Measurements from ENCODE around the gene TBX18.

DNA sequence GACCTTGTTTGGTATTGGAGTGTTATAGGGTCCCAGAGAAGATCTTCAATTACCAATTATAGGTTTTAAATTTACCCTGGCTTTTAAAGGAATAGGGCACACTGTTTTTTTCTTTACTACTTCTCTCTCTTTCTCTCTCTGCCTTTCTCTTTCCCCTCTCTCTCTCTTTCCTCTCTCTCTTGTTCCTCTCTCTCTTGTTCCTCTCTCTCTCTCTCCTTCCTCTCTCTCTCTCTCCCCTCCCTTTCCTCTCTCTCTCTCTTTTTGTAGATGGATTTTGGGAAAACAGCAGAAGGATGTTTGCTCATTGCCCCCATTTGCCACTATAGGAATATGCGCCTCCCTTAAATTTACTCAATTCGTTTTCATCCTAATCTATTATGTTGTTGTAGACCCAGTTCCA is 45.2 kb downstream of the TBX18 start:
- no peak for TF ChIP-seq ZNF785 (CRISPR knock-in tag; IDR thresholded peaks at IDR 0.05)
- TF ChIP-seq, protein P1, sequence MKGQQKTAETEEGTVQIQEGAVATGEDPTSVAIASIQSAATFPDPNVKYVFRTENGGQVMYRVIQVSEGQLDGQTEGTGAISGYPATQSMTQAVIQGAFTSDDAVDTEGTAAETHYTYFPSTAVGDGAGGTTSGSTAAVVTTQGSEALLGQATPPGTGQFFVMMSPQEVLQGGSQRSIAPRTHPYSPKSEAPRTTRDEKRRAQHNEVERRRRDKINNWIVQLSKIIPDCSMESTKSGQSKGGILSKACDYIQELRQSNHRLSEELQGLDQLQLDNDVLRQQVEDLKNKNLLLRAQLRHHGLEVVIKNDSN (CRISPR knock-in tag; IDR thresholded peaks at IDR 0.05): no peak
- no peak for TF ChIP-seq NRF1 (conservative IDR thresholded peaks at IDR 0.05 in 1 of 2, IDR thresholded peaks at IDR 0.05 in 1 of 2)
- TF ChIP-seq TGIF2 (CRISPR knock-in tag; IDR thresholded peaks at IDR 0.05): no peak
- no peak for TF ChIP-seq ZNF717 (CRISPR knock-in tag; IDR thresholded peaks at IDR 0.05)
- no peak for TF ChIP-seq ZKSCAN8 (CRISPR knock-in tag; IDR thresholded peaks at IDR 0.05)
- TF ChIP-seq POLR2A (conservative IDR thresholded peaks at IDR 0.05): no peak
- no peak for TF ChIP-seq KLF6 (CRISPR knock-in tag; IDR thresholded peaks at IDR 0.05; ENCODE audit: borderline replicate concordance)
